Measurements from ENCODE around the gene CCDC91.

DNA sequence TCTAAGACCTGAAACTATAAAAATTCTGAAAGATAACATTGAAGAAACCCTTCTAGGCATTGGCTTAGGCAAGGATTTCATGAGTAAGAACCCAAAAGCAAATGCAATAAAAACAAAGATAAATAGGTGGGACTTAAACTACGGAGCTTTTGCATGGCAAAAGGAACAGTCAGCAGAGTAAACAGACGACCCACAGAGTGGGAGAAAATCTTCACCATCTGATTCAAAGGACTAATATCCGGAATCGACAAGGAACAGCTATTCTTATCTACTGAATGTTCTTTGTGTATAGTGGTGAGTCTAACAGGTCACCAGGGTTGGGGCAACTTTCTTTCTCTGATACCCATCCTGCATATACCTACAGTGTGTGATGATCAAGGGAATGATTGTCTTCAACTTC is 198.6 kb downstream of the CCDC91 start:
- no peak for TF ChIP-seq POLR2A (IDR thresholded peaks at IDR 0.05)
- TF ChIP-seq, protein P1, sequence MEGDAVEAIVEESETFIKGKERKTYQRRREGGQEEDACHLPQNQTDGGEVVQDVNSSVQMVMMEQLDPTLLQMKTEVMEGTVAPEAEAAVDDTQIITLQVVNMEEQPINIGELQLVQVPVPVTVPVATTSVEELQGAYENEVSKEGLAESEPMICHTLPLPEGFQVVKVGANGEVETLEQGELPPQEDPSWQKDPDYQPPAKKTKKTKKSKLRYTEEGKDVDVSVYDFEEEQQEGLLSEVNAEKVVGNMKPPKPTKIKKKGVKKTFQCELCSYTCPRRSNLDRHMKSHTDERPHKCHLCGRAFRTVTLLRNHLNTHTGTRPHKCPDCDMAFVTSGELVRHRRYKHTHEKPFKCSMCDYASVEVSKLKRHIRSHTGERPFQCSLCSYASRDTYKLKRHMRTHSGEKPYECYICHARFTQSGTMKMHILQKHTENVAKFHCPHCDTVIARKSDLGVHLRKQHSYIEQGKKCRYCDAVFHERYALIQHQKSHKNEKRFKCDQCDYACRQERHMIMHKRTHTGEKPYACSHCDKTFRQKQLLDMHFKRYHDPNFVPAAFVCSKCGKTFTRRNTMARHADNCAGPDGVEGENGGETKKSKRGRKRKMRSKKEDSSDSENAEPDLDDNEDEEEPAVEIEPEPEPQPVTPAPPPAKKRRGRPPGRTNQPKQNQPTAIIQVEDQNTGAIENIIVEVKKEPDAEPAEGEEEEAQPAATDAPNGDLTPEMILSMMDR (IDR thresholded peaks at IDR 0.05), result no peak
